ENCODE data around the gene RBM15. TPM values are rescaled to one million over a fixed set of nuclear protein-coding genes. Genes with fewer than 3 reads are reported as not detected.

RBM15 gene, protein sequence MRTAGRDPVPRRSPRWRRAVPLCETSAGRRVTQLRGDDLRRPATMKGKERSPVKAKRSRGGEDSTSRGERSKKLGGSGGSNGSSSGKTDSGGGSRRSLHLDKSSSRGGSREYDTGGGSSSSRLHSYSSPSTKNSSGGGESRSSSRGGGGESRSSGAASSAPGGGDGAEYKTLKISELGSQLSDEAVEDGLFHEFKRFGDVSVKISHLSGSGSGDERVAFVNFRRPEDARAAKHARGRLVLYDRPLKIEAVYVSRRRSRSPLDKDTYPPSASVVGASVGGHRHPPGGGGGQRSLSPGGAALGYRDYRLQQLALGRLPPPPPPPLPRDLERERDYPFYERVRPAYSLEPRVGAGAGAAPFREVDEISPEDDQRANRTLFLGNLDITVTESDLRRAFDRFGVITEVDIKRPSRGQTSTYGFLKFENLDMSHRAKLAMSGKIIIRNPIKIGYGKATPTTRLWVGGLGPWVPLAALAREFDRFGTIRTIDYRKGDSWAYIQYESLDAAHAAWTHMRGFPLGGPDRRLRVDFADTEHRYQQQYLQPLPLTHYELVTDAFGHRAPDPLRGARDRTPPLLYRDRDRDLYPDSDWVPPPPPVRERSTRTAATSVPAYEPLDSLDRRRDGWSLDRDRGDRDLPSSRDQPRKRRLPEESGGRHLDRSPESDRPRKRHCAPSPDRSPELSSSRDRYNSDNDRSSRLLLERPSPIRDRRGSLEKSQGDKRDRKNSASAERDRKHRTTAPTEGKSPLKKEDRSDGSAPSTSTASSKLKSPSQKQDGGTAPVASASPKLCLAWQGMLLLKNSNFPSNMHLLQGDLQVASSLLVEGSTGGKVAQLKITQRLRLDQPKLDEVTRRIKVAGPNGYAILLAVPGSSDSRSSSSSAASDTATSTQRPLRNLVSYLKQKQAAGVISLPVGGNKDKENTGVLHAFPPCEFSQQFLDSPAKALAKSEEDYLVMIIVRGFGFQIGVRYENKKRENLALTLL
- 10 to 100 TPM; 21.4 to 25.9 TPM for total RNA-seq

- H3K4me3 ChIP-seq, result peak within 1 kb of the TSS; percentile 69 to 89
- peaks cover 61% of the 10 kb centered on the region for H3K4me1 ChIP-seq
- peaks cover 0 to 2% of the 10 kb centered on the region in 2 donors for H3K36me3 ChIP-seq (replicated peaks in 1 of 2; ENCODE audit: insufficient read depth in 1 of 2, low read depth in 2 of 2)
- H3K27ac ChIP-seq, result peak within 1 kb of the TSS; percentile 96 to 99 (median 98)
- no peaks in the 10 kb centered on the region for H3K9me3 ChIP-seq
- intact Hi-C loops (cut with DNase I), result no loop called here
- no peaks in the 10 kb centered on the region for H3K27me3 ChIP-seq
- peak; percentile 99 to 100 (median 99) for DNase-seq
- 0% methylated on average over 25 of the region's 25 CpGs for WGBS, 2 donors
- ATAC-seq, result peak; percentile 82
- TF ChIP-seq, protein P1, sequence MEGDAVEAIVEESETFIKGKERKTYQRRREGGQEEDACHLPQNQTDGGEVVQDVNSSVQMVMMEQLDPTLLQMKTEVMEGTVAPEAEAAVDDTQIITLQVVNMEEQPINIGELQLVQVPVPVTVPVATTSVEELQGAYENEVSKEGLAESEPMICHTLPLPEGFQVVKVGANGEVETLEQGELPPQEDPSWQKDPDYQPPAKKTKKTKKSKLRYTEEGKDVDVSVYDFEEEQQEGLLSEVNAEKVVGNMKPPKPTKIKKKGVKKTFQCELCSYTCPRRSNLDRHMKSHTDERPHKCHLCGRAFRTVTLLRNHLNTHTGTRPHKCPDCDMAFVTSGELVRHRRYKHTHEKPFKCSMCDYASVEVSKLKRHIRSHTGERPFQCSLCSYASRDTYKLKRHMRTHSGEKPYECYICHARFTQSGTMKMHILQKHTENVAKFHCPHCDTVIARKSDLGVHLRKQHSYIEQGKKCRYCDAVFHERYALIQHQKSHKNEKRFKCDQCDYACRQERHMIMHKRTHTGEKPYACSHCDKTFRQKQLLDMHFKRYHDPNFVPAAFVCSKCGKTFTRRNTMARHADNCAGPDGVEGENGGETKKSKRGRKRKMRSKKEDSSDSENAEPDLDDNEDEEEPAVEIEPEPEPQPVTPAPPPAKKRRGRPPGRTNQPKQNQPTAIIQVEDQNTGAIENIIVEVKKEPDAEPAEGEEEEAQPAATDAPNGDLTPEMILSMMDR (IDR thresholded peaks at IDR 0.05), result no peak
- no peak for TF ChIP-seq POLR2A (IDR thresholded peaks at IDR 0.05)
Measured at GRCh38 chr1:110338886-110339406, at the start of gene RBM15. Gene RBM15 (plus strand): TSS chr1:110339377. CDS start chr1:110339406, 29 bp downstream.

DNA sequence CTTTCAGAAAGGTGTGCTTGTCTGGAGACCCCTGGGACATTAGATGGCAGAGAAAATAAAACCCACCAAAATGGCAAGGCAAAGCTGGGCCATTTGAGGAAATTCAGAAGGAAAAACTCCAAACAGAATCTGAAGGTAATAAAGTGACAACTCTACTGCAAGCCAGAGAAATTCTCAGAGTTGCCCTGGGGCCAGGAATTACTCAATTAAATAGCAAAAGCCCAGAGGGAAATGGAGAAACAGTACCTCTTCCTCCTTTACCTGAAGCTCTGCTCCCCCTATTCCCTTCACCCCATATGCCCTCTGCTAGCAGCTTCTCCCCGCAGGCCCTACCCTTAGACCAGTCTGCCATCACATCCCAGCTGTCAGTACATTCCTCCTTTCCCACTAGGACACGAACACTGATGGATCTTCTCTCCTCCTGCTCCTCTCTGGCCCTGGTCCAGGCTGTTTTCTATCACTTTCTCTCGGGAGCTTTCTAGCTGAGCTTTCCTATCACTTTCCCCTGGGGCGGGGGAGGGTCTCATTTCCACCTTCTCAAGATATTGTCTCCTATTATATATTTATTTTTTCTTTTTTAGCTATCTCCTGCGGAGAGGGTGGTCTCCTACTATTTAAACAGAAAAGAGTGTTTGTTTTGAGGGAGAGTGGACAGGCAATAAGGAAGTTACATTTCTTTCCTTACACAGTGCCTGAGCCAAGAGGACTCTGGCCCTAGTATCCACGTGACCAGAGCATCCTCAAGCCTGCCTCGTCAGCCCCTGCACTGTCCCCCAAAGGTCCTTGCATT, 47.7 kb upstream of the RBM15 start:
- Histone ChIP-seq H3K27ac (no peak overlapping the region), H3K9me3 (no peaks in the 10 kb centered on the region), H3K4me3 (no peak overlapping the region), H3K27me3 (no peaks in the 10 kb centered on the region), H3K36me3 (replicated peaks in 1 of 2; ENCODE audit: insufficient read depth in 1 of 2, low read depth in 2 of 2) (no peaks in the 10 kb centered on the region), H3K4me1 (no peaks in the 10 kb centered on the region)
- no peak for TF ChIP-seq POLR2A (IDR thresholded peaks at IDR 0.05)
- TF ChIP-seq, protein P1 (IDR thresholded peaks at IDR 0.05), result no peak
- intact Hi-C loops (cut with DNase I), result no loop called here
- 47 to 49% methylated on average over 7 of the region's 7 CpGs for WGBS, 2 donors
- ATAC-seq, result no peak
- DNase-seq, result no peak

DNA sequence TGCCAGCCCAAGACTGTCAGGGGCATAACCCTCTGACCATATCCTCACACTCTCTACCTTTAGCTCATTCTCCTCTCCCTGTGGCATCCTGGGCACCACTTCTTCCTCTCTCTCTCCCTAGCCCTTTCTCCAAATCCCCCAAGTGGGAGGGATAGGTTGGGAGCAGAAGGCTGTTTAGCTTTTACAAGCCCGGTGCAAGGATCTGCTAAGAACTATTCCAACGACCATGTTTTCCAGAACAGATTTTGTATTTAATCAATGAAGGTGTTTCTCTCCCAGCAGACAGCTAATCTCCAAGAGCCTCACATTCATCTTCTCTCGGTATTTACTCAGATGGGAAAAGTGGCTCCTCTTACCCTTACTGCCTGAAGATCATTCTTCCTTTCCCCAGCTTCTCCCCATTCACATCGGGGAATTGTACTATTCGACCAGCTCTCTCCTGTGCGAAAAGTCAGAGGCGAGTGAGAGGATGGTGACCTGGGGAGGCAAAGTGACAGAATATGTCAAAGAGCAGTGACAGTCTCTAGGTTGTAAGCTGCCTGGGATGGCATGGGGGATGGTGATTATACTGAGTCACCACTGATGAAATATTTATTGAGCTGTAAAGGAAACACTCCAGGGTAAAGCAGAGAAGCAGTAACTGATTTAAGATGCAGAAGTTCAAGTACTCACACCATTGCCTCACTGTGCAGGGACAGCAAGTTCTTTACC, 47.0 kb upstream of the RBM15 start:
- intact Hi-C loops (cut with DNase I), result no loop called here
- WGBS, 2 donors, result 64 to 73% methylated on average over 7 of the region's 7 CpGs
- H3K27ac ChIP-seq, result no peak overlapping the region
- H3K4me1 ChIP-seq, result no peaks in the 10 kb centered on the region
- H3K36me3 ChIP-seq (replicated peaks in 1 of 2; ENCODE audit: insufficient read depth in 1 of 2, low read depth in 2 of 2), result no peaks in the 10 kb centered on the region
- no peak overlapping the region for H3K4me3 ChIP-seq
- DNase-seq (no peak), ATAC-seq (no peak)
- TF ChIP-seq POLR2A (IDR thresholded peaks at IDR 0.05), result no peak
- TF ChIP-seq, protein P1 (IDR thresholded peaks at IDR 0.05), result no peak
- H3K27me3 ChIP-seq, result no peaks in the 10 kb centered on the region
- no peaks in the 10 kb centered on the region for H3K9me3 ChIP-seq

GRCh38 chr1:110293601-110294104, 45.5 kb upstream of the RBM15 start:
- H3K4me1 ChIP-seq, result no peaks in the 10 kb centered on the region
- no peak for DNase-seq
- H3K4me3 ChIP-seq, result no peak overlapping the region
- TF ChIP-seq, protein P1 (IDR thresholded peaks at IDR 0.05), result no peak
- TF ChIP-seq POLR2A (IDR thresholded peaks at IDR 0.05), result no peak
- ATAC-seq, result no peak
- intact Hi-C loops (cut with DNase I), result no loop called here
- no peaks in the 10 kb centered on the region for H3K36me3 ChIP-seq (replicated peaks in 1 of 2; ENCODE audit: insufficient read depth in 1 of 2, low read depth in 2 of 2)
- no peaks in the 10 kb centered on the region for H3K27me3 ChIP-seq
- H3K9me3 ChIP-seq, result no peaks in the 10 kb centered on the region
- no peak overlapping the region for H3K27ac ChIP-seq
- 70 to 72% methylated on average over 9 of the region's 9 CpGs for WGBS, 2 donors
